ENCODE measurements around the gene ROPN1L.
"Not testable (repeated sequence)": the region's sequence is repeated elsewhere in the genome, so short reads cannot be mapped to it uniquely, and the experiment has no call there.

ROPN1L gene

DNA sequence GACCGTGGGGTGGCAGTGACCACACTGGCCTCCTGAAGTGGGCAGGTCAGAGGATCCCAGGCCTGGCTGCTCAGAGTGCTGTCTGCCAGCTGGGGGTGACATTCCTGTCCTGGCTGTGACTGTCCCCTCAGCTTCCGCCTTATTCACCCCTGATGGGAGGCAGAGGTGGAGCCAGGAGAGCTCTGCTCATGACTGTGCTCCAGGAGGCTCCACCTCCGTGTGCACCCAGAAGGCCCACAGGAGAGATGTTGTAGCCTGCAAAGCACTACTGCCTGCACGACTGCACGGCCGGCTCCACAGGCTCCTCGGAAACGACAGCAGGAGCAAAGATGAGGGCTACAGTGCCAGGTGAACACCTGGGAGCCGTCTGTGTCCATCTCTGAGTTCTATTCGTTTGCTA, 60.9 kb downstream of the ROPN1L start:
- DNase-seq (ENCODE audit: low spot score), result no peak

DNA sequence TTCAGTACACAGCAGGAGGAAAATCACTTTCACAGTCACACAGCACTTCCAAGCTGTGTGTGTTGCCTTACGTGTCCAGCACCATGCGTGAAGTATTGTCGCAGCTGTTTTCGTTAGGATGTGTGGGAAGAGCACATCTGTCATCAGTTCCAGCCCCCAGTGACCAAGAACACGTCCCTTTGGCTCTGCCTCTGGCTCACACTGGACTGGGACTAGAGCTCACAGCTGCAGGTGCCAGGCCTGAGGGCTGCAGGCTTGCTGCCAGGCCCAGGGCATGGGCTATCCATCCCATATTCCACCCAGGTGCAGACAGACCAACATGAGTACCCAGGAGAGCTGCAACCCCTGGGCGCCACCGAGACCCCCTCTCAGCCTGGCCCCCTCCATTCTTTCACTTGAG, 61.6 kb downstream of the ROPN1L start:
- no peak for DNase-seq (ENCODE audit: low spot score)

DNA sequence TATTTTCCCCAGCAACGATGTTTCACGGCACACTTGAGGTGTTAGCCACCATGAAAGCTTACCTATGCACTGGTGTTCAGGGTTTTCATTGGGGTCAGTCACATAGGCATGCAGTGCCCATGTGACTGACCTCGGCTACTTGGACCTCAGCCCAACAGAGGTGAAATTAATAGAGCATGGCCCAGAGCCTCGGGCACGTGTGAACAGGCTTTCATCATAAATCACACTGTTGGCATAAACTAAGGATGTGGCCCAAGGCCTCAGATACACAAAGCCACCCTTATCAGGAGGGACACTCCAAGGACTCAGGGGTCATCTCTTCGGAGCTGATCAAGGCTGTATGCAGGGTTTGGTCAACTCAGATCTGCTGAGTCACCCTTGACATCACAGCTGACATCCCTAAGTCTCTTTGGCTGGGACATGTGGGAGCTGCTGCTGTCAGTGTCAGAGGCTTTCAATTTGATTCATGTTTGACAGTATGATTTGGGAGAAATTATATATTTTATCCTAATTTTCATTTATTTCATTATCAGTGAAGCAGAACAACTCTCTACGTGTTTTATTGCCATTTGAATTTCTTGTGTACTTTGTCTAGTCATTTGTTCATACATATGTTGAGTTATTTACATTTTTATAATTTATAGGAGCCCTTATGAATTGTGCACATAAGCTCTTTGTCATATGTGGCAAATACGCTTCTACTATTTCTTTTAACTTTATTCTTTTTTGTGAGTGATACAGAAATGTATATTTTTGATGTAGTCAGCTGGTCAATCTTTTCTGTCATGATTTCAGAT, 62.5 kb downstream of the ROPN1L start:
- DNase-seq (ENCODE audit: low spot score), result no peak

DNA sequence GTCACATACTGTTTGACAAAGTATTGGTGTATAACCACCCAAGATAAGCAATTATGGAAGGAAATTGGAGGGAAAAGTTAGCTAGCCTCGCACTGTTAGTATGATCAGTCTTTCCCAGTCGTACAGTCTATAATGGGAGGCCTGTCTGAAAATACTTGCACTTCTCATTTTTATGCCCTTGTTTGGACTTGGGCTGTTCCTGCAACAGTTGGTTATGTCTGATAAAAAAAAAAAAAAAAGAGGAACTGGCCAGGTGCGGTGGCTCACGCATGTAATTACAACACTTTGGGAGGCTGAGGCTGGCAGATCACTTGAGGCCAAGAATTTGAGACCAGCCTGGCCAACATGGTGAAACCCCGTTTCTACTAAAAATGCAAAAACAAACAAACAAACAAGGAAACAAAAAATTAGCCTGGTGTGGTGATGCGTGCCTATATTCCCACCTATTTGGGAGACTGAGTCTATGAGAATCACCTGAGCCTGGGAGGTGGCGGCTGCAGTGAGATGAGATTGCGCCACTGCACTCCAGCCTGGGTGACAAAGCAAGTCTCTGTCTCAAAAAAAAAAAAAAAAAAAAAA, 63.9 kb downstream of the ROPN1L start:
- DNase-seq (ENCODE audit: low spot score), result no peak

DNA sequence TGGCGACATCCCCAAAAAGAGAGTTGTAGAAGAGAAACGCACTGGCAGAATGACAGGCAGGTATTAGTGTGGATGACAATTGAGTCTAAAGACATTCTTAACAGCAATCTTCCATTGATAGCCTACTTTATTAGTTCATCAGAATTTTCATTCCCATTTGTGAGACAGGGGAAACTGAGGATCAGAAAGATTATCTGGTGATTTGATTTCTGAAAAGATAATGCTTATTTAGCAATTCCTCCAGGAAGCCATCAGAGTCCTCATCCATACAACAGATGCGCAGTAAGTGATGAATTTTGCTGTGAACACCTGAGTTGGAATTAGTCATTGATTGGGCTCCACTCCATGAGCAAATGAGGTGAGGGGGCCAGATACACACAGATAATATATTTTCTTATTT, 64.9 kb downstream of the ROPN1L start:
- DNase-seq (ENCODE audit: low spot score), result no peak

DNA sequence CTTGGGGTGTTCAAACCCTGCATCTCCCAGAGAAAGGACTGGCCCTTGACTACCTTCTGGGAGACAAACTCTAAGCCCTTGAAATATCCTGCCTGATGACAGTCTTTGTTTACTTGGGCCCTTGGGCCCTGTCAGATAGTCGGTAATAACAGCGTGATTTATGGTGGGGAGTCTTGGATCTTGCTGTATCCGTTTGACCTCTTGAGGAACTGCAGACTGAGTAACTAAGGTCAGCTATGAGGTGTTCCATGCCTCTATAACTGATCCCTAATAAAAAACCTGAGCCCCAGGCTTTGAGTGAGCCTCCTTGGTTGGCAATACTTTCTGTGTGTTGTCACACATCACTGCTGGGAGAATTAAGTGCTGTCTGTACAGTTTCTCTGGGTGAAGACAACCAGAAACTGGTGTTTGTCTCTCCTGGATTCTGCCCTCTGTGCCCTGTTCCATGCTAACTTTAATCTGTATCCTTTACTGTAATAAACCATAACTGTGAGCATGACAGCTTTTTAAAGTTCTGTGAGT, 66.0 kb downstream of the ROPN1L start:
- DNase-seq (ENCODE audit: low spot score), result no peak

DNA sequence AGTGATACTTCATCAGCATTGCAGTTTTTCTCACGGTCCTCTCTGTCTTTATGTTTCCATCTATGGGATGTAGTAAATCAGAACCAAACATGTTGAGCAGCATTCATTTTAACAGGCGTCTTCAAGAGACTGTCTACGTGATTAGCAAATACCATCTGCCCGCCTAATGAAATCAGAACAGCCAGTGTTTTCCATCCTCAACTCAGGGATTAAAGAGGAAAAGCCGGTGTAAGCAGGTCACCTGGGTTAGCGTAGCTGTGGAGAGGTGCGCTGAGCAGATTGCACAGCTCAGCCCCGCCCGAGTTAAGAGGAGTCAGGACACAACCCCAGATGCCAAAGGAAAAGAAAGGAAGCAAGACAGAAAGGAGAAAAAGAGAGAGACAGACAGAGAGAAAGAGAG, 67.9 kb downstream of the ROPN1L start:
- DNase-seq (ENCODE audit: low spot score), result no peak

DNA sequence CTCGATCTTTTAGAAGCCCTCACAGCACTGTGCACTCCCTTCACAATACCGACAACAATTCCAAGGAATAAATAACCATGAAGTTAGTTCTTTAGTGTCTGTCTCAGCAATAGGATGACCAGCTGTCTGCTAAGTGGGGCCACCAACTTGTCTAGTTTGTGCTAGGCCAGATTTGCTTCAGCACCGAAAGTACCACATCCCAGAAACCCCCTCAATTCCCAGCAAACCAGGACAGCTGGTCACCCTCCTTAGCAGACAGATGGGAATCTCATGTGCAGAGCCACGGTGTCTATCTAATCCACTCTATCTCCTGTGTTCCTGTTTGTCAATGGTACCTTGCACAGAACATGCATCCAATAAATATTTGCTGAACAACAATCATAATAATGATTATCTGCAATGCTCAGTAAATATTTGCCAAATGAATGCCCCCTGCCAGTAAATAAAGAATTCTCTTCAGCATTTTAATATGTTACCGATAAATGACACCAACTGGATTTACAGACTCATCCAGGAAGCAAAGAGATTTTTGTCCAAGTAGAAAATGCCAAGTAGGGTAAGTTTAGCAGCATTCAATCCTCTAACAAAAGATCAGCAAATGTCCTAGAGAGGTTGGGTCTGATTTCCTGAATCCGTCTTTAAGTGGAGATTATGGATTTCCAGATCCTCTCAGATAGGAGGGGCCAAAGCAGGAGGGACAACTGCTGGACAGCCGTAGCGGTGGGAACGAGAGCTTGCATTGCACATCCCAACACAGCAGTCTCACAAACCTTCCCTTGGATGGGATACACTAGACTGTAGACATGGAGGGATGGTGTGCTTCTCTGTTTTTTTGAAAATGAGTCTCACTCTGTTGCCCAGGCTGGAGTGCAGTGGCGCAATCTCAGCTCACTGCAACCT, 70.3 kb downstream of the ROPN1L start:
- no peak for DNase-seq (ENCODE audit: low spot score)

DNA sequence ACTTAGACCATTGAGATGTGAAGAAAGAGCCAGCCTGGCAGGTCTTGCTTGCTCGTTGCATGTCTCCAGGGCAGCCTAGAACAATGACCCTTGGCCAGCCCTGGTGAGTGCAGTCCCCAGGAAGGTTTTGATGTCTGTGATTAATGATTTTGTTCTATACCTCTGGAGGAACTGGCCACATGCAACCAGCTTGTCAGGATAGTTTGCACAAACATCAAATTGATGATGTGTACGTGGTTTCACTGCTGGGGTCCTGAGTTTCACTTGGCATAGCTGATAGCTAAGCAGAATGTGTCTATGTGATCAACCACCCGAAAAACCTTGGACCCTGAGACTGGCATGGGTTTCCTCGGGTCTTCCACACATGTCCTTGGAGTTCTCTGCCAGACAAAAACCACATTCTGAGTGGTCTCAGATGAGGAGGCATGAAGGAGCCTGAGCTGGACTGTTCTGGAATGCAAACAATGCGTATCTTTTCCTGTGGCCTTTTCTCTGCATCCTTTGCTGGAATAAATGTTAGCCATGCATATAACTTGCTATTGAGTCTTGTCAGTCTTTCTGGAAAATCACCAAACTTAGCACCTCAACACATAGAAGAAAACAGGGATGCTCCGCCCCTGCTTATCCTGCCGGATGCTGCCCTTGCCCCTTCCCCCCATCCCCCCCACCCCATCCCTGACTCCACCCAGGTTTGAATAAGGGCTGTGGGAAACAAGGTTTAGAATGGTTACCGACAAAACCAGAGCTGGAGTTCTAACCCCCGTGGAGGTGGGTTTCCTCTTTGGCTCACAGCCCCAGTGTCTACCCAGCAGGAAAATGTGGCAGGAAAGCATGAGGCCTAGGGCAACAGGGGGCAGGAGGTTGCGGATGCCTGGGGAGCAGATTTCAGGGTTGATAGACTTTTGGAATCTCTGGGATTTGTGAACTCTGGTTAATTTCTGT, 72.1 kb downstream of the ROPN1L start:
- DNase-seq (ENCODE audit: low spot score), result no peak

DNA sequence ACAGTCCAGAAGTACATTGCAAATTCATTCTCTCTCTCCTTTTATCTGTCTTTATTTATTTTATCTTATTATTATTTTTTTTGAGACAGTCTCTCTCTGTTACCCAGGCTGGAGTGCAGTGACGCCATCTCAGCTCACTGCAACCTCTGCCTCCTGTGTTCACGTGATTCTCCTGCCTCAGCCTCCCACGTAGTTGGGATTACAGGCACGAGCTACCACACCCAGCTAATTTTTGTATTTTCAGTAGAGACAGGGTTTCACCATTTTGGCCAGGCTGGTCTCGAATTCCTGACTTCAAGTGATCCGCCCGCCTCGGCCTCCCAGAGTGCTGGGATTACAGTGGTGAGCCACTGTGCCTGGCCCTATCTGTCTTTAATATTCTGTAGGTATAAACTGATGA, 72.9 kb downstream of the ROPN1L start:
- not testable (repeated sequence) for DNase-seq (ENCODE audit: low spot score)
